Fibroblast of lung (primary cell): ENCODE data around the gene PTAR1.

ENCODE experiments used
- CTCF ChIP-seq, 2 donors: IDR thresholded peaks in 1 of 2; conservative IDR thresholded peaks in 1 of 2; 1 replicate in 1 of 2; 2 replicates in 1 of 2; pipeline ENCODE4 v1.5.1; 2011 to 2012; ENCODE audit warnings: low read length in 2 of 2, control low read depth in 1 of 2, inconsistent platforms in 1 of 2, low read depth in 1 of 2, mild to moderate bottlenecking in 1 of 2
- EZH2 ChIP-seq: IDR thresholded peaks from 2 replicates; pipeline ENCODE4 v1.5.1; 2012; ENCODE audit warnings: low read length, control low read depth, mild to moderate bottlenecking; ENCODE audit errors: missing control alignments

DNA sequence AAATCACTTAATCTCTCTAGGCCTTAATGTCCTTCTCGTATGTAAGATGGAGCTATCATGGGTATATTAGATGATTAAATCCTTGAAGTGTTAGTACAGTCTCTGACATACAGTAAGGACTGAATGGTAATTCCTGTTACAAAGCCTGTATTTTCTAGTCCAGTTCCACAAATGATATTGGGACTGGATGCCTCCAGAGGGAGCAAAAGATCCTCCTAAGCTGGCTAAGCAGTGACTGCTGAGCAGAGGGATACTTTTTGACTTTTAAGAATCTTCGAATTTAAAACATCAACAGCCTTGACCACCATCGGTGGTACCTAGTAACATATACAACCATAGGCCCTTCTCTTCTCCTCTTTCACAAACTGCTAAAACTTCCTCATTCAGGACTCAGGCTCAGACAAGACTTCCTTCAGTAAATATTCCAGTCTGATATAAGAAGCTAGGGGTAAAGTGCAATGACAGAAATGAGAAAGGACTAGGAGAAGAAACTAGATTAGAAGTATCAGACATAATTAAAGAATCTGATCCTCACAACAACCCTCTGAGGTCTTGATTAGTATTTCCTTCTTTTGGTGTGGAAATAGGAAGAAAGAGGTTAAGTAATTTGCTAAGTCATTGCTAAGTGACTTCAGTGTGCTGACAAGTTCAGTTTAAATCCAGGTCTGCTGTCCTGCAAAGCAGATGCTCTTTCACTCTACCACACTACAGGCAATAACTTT, 13.9 kb downstream of the PTAR1 start:
- TF ChIP-seq CTCF (conservative IDR thresholded peaks at IDR 0.05 in 1 of 2, IDR thresholded peaks at IDR 0.05 in 1 of 2; ENCODE audit: low read depth in 1 of 2, low read length in 2 of 2) = peak; percentile 43 to 55
- no peak for TF ChIP-seq EZH2
